Measurements from ENCODE around the gene JAK1. TPM values are rescaled to one million over a fixed set of nuclear protein-coding genes. Genes with fewer than 3 reads are reported as not detected.

JAK1 gene
- total and polyA plus RNA-seq, 9 of the 15 experiments (the other 6 are each of a cell fraction or from before 2014, with no cell fraction given): 9.7 to 44.1 (median 42.5) TPM

DNA sequence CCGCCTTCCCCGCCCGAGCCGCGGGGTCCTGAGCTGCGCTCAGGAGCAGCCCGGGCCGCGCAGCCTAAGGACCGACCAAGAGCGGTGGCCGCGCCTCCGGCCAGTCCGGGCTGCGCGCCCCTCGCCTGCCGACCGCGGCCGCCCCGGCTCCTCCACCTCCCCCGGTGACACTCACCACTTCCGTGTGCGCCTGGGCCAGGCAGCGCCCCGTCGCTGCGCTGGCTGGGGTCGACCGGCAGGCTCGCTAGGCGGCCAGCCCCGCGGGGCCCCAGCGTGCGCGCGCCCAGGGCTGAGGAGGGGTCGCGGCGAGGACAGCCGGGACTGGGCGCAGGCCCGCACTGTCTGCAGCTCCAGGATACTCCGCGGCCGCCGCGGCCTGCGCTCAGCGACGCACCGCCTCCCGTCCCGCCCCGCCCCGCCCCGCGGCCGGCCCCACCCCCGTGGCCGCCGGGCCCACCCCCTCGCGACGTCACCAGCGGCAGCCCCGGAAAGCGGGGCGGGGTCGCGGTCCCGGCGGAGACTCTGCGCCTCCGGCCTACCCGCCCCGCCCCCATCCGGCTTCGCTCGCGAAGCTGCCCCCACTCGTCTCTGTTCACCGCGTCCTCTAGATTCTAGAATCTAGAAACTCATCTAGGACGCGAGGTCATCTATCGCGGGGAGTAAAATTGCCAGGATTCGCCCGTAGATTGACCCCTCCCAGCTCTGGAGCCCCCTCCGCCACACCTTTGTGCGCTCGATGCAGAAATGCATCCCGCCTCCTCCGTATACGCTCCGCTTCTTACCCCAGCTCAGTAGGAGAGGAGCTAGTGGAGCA, at the start of gene JAK1 (continued):
- TF ChIP-seq RAD21 (CRISPR knock-in tag; conservative IDR thresholded peaks at IDR 0.05 in 1 of 2, IDR thresholded peaks at IDR 0.05 in 1 of 2): peak in 1 of 2 experiments; percentile 17; a peak in 1 of 4 replicates
- TF ChIP-seq ELF2 (CRISPR knock-in tag; IDR thresholded peaks at IDR 0.05): peak; percentile 74; the same call in 1 of the 2 replicates
- TF ChIP-seq, protein P1, sequence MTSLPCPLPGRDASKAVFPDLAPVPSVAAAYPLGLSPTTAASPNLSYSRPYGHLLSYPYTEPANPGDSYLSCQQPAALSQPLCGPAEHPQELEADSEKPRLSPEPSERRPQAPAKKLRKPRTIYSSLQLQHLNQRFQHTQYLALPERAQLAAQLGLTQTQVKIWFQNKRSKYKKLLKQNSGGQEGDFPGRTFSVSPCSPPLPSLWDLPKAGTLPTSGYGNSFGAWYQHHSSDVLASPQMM (CRISPR knock-in tag; IDR thresholded peaks at IDR 0.05): no peak
- TF ChIP-seq, protein P2, sequence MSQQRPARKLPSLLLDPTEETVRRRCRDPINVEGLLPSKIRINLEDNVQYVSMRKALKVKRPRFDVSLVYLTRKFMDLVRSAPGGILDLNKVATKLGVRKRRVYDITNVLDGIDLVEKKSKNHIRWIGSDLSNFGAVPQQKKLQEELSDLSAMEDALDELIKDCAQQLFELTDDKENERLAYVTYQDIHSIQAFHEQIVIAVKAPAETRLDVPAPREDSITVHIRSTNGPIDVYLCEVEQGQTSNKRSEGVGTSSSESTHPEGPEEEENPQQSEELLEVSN (IDR thresholded peaks at IDR 0.05; ENCODE audit: borderline replicate concordance in 1 of 2, extremely low read depth in 1 of 2, insufficient read depth in 1 of 2, insufficient read length in 1 of 2, low read depth in 1 of 2, low read length in 1 of 2, poor library complexity in 1 of 2, severe bottlenecking in 1 of 2): no peak
- TF ChIP-seq, protein P3, sequence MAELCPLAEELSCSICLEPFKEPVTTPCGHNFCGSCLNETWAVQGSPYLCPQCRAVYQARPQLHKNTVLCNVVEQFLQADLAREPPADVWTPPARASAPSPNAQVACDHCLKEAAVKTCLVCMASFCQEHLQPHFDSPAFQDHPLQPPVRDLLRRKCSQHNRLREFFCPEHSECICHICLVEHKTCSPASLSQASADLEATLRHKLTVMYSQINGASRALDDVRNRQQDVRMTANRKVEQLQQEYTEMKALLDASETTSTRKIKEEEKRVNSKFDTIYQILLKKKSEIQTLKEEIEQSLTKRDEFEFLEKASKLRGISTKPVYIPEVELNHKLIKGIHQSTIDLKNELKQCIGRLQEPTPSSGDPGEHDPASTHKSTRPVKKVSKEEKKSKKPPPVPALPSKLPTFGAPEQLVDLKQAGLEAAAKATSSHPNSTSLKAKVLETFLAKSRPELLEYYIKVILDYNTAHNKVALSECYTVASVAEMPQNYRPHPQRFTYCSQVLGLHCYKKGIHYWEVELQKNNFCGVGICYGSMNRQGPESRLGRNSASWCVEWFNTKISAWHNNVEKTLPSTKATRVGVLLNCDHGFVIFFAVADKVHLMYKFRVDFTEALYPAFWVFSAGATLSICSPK (IDR thresholded peaks at IDR 0.05; ENCODE audit: borderline replicate concordance): no peak
- no peak for TF ChIP-seq NFYB (IDR thresholded peaks at IDR 0.05; ENCODE audit: extremely low read depth, insufficient read length)
- TF ChIP-seq HNRNPLL (IDR thresholded peaks at IDR 0.05; ENCODE audit: low read depth, low read length, poor library complexity, severe bottlenecking): peak; percentile 66
- 0 out of 2 replicates have a peak, but pooled peaks have one; percentile 32 for TF ChIP-seq ETV1 (tag; conservative IDR thresholded peaks at IDR 0.05; ENCODE audit: low read depth)
- TF ChIP-seq, protein P4, sequence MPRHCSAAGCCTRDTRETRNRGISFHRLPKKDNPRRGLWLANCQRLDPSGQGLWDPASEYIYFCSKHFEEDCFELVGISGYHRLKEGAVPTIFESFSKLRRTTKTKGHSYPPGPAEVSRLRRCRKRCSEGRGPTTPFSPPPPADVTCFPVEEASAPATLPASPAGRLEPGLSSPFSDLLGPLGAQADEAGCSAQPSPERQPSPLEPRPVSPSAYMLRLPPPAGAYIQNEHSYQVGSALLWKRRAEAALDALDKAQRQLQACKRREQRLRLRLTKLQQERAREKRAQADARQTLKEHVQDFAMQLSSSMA (CRISPR knock-in tag; IDR thresholded peaks at IDR 0.05): peak; percentile 80; the same call in 1 of the 2 replicates
- TF ChIP-seq PTTG1 (tag; IDR thresholded peaks at IDR 0.05; ENCODE audit: low read depth): no peak
- TF ChIP-seq FOXK1 (CRISPR knock-in tag; IDR thresholded peaks at IDR 0.05; ENCODE audit: borderline replicate concordance): no peak
- 0 out of 2 replicates have a peak, but pooled peaks have one; percentile 35 for TF ChIP-seq ZNF212 (CRISPR knock-in tag; IDR thresholded peaks at IDR 0.05)
- no peak for TF ChIP-seq HDAC6 (IDR thresholded peaks at IDR 0.05; ENCODE audit: low read depth, low read length)
- TF ChIP-seq ESRRB (CRISPR knock-in tag; IDR thresholded peaks at IDR 0.05; ENCODE audit: borderline replicate concordance): no peak
- no peak for TF ChIP-seq ZNF197 (CRISPR knock-in tag; IDR thresholded peaks at IDR 0.05; ENCODE audit: low read depth)
- TF ChIP-seq HMGN3 (IDR thresholded peaks at IDR 0.05; ENCODE audit: borderline replicate concordance, extremely low read depth, insufficient read length, low read depth, low read length): peak; percentile 78
- TF ChIP-seq ZNF785 (CRISPR knock-in tag; IDR thresholded peaks at IDR 0.05): no peak
- no peak for TF ChIP-seq GABPB1 (CRISPR knock-in tag; IDR thresholded peaks at IDR 0.05)
- no peak for TF ChIP-seq TSC22D4 (tag; IDR thresholded peaks at IDR 0.05)

All from K562 (cell line).